ENCODE results near the gene GIGYF2.

Gene GIGYF2

DNA sequence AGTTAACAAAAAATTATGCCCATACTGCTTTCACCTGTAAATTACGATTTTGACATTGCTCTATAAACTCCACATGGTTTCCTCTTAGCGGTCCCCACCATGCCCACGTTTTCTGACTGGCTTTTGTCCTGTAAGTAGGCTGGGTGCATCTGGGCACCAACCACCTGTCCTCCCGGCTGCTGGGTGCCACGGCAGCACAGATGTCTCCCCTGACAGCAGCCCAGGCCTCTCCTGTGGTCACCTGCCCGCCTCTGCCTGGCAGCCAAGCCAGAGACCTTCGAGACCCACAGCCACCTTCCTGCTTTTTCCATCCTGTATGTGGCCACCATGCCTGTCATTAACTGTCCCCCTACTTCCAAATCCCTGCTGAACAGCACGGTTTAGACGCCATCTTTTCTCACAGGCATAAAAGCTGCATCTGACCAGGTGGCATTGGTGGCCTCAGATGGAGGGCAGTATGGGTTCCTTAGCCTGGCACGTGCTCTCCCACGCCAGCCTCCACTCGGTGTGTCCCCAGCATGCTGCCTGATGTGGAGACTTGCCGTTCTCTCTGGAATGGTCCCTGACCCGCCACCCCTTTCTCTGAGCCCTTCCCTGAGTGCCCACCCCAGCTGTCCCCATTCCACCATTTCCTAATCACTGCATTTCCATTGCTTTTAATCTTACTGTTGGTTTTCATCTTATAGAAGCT is 191.9 kb downstream of the GIGYF2 start:
- no peak overlapping the region for H3K18ac ChIP-seq (ENCODE audit: low read length)
- no peak overlapping the region for H3K9ac ChIP-seq (ENCODE audit: low read length)
- no peak overlapping the region for H2AK5ac ChIP-seq (ENCODE audit: low read length)
- no peak overlapping the region for H3K4me3 ChIP-seq (ENCODE audit: low read length)
- no peaks in the 10 kb centered on the region for H3K27me3 ChIP-seq (ENCODE audit: insufficient read depth, low read length, poor library complexity)
- H2BK5ac ChIP-seq (ENCODE audit: low read length): no peak overlapping the region
- no peak for DNase-seq
- no peaks in the 10 kb centered on the region for H3K36me3 ChIP-seq (ENCODE audit: control insufficient read depth, insufficient read depth, low read length)
- H2BK120ac ChIP-seq (ENCODE audit: low read depth, low read length): no peak overlapping the region
- H3K4me2 ChIP-seq (ENCODE audit: low read length): no peak overlapping the region
- H3K23ac ChIP-seq (ENCODE audit: low read length): no peak overlapping the region
- no CpG with 5 or more reads among the region's 14 CpGs for WGBS (ENCODE audit: extremely low coverage, insufficient coverage, low lambda C conversion rate)
- no peak overlapping the region for H3K4ac ChIP-seq (ENCODE audit: low read depth, low read length)
- no peak overlapping the region for H3K27ac ChIP-seq (ENCODE audit: low read depth, low read length)
- H3K4me1 ChIP-seq (ENCODE audit: control insufficient read depth, low read depth, low read length): no peaks in the 10 kb centered on the region
- H3K79me2 ChIP-seq (ENCODE audit: control insufficient read depth, insufficient read depth, low read length): no peaks in the 10 kb centered on the region
- no peak overlapping the region for H2BK15ac ChIP-seq (replicated peaks; ENCODE audit: low read depth)
- no peak overlapping the region for H3K56ac ChIP-seq (ENCODE audit: low read length)
- H4K8ac ChIP-seq (ENCODE audit: low read depth, low read length): no peak overlapping the region
- H4K5ac ChIP-seq (ENCODE audit: low read length): no peak overlapping the region
- H3K79me1 ChIP-seq (ENCODE audit: low read length): no peaks in the 10 kb centered on the region

DNA sequence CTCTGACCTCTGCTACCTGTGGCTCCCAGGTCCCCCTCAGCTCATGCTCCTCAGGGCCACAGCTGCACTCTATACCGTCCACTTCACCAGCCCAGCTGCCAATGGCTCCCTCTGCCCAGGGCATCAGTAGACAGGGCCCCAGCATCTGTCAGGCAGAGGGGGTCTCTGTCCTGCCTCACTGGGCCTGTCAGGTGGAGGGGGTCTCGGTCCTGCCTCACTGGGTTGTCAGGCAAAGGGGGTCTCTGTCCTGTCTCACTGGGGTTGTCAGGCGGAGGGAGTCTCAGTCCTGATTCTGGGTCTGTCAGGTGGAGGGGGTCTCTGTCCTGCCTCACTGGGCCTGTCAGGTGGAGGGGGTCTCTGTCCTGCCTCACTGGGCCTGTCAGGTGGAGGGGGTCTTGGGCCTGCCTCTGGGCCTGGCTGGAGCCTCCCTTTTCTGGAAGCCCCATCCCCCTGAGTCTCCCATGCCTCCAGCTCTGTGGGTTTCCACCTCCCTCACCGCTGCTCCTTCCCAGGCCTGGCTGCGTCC is 192.8 kb downstream of the GIGYF2 start:
- Histone ChIP-seq H3K27me3 (ENCODE audit: insufficient read depth, low read length, poor library complexity) (no peaks in the 10 kb centered on the region), H3K79me1 (ENCODE audit: low read length) (no peaks in the 10 kb centered on the region), H4K5ac (ENCODE audit: low read length) (no peak overlapping the region), H2BK15ac (replicated peaks; ENCODE audit: low read depth) (no peak overlapping the region), H4K8ac (ENCODE audit: low read depth, low read length) (no peak overlapping the region), H3K4ac (ENCODE audit: low read depth, low read length) (no peak overlapping the region), H3K4me2 (ENCODE audit: low read length) (no peak overlapping the region), H3K18ac (ENCODE audit: low read length) (no peak overlapping the region), H3K4me3 (ENCODE audit: low read length) (no peak overlapping the region), H2AK5ac (ENCODE audit: low read length) (no peak overlapping the region), H2BK120ac (ENCODE audit: low read depth, low read length) (no peak overlapping the region), H3K23ac (ENCODE audit: low read length) (no peak overlapping the region), H3K79me2 (ENCODE audit: control insufficient read depth, insufficient read depth, low read length) (no peaks in the 10 kb centered on the region), H3K56ac (ENCODE audit: low read length) (no peak overlapping the region), H3K36me3 (ENCODE audit: control insufficient read depth, insufficient read depth, low read length) (no peaks in the 10 kb centered on the region), H3K4me1 (ENCODE audit: control insufficient read depth, low read depth, low read length) (no peaks in the 10 kb centered on the region), H3K9ac (ENCODE audit: low read length) (no peak overlapping the region), H3K27ac (ENCODE audit: low read depth, low read length) (no peak overlapping the region), H2BK5ac (ENCODE audit: low read length) (no peak overlapping the region)
- DNase-seq: no peak
- WGBS (ENCODE audit: extremely low coverage, insufficient coverage, low lambda C conversion rate): no CpG with 5 or more reads among the region's 5 CpGs

DNA sequence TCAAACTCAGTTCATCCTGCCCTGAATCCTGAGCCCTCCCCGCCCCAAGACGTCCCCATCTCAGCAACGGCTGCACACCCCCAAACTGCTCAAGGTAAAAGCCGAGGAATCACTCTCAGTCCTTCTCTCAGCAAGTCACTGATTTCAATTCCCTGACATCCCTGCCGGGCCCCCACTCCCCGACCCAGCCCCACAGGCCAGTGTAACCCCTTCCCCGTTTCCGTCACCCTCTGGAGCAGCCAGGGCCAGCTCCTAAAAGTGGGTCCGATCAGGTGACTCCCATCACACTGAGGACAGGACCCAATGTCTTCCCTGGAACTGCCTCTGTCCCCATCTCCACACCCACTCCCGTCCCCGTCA is 193.4 kb downstream of the GIGYF2 start:
- Histone ChIP-seq H3K36me3 (ENCODE audit: control insufficient read depth, insufficient read depth, low read length) (no peaks in the 10 kb centered on the region), H3K56ac (ENCODE audit: low read length) (peak overlapping the region; percentile 45)

DNA sequence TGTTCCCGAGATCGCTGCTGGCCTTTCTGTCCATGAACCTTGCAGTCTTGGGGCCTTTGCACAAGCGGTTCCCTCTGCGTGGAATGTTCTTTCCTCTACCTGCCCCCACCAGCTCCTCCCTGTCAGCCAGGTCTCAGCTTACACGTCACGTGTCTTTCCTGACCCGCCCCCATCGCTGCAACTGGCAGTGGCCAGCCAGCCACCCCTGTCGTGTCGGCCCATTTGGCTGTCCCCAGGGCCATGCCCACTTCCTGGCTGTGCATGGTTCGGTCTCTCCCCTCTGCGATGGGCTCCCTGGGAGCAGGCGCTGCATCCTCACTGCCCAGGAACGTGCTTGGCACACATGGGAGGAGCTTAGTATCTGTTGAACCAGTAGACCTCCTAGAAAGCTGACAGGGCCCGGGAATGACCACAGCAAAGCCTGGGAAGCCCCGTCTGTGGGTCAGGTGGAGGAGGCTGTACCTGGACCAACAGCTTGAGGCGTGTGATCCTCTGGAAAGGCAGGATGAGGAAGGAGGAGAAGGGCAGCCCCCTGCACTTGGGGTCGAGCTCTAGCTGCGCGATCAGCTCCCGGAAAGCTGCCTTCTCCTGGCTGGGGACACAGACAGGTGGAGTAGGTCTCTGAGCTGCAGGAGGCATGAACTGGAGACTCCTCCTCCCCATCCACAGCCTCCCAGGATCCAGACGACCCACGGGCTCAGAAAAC is 193.9 kb downstream of the GIGYF2 start:
- H2BK120ac ChIP-seq (ENCODE audit: low read depth, low read length): no peak overlapping the region
- H3K4me2 ChIP-seq (ENCODE audit: low read length): peak overlapping the region; percentile 34
- no peaks in the 10 kb centered on the region for H3K79me1 ChIP-seq (ENCODE audit: low read length)
- DNase-seq: peak; percentile 80
- no peak overlapping the region for H3K18ac ChIP-seq (ENCODE audit: low read length)
- peak overlapping the region; percentile 74 for H3K56ac ChIP-seq (ENCODE audit: low read length)
- no peak overlapping the region for H3K4me3 ChIP-seq (ENCODE audit: low read length)
- H3K4ac ChIP-seq (ENCODE audit: low read depth, low read length): no peak overlapping the region
- H4K5ac ChIP-seq (ENCODE audit: low read length): no peak overlapping the region
- no peak overlapping the region for H2BK15ac ChIP-seq (replicated peaks; ENCODE audit: low read depth)
- no peak overlapping the region for H3K27ac ChIP-seq (ENCODE audit: low read depth, low read length)
- H3K79me2 ChIP-seq (ENCODE audit: control insufficient read depth, insufficient read depth, low read length): no peaks in the 10 kb centered on the region
- no CpG with 5 or more reads among the region's 23 CpGs for WGBS (ENCODE audit: extremely low coverage, insufficient coverage, low lambda C conversion rate)
- H3K4me1 ChIP-seq (ENCODE audit: control insufficient read depth, low read depth, low read length): no peaks in the 10 kb centered on the region
- H2AK5ac ChIP-seq (ENCODE audit: low read length): no peak overlapping the region
- no peaks in the 10 kb centered on the region for H3K27me3 ChIP-seq (ENCODE audit: insufficient read depth, low read length, poor library complexity)
- no peak overlapping the region for H4K8ac ChIP-seq (ENCODE audit: low read depth, low read length)
- peak overlapping the region; percentile 23 for H3K9ac ChIP-seq (ENCODE audit: low read length)
- no peak overlapping the region for H3K23ac ChIP-seq (ENCODE audit: low read length)
- H2BK5ac ChIP-seq (ENCODE audit: low read length): no peak overlapping the region
- no peaks in the 10 kb centered on the region for H3K36me3 ChIP-seq (ENCODE audit: control insufficient read depth, insufficient read depth, low read length)

More for the DNA sequence above, 193.4 kb downstream of the GIGYF2 start:
- Histone ChIP-seq H2BK5ac (ENCODE audit: low read length) (no peak overlapping the region), H3K27ac (ENCODE audit: low read depth, low read length) (no peak overlapping the region), H3K79me1 (ENCODE audit: low read length) (no peaks in the 10 kb centered on the region), H3K18ac (ENCODE audit: low read length) (no peak overlapping the region), H2AK5ac (ENCODE audit: low read length) (no peak overlapping the region), H3K4me3 (ENCODE audit: low read length) (no peak overlapping the region), H3K4me1 (ENCODE audit: control insufficient read depth, low read depth, low read length) (no peaks in the 10 kb centered on the region), H3K27me3 (ENCODE audit: insufficient read depth, low read length, poor library complexity) (no peaks in the 10 kb centered on the region), H2BK120ac (ENCODE audit: low read depth, low read length) (no peak overlapping the region), H4K5ac (ENCODE audit: low read length) (no peak overlapping the region), H3K79me2 (ENCODE audit: control insufficient read depth, insufficient read depth, low read length) (no peaks in the 10 kb centered on the region), H3K4me2 (ENCODE audit: low read length) (no peak overlapping the region), H3K9ac (ENCODE audit: low read length) (no peak overlapping the region), H4K8ac (ENCODE audit: low read depth, low read length) (no peak overlapping the region), H3K4ac (ENCODE audit: low read depth, low read length) (no peak overlapping the region), H3K23ac (ENCODE audit: low read length) (no peak overlapping the region), H2BK15ac (replicated peaks; ENCODE audit: low read depth) (no peak overlapping the region)
- no peak for DNase-seq
- no CpG with 5 or more reads among the region's 11 CpGs for WGBS (ENCODE audit: extremely low coverage, insufficient coverage, low lambda C conversion rate)

GRCh38 chr2:232891621-232892071 is 194.5 kb downstream of the GIGYF2 start:
- no peak overlapping the region for H3K27ac ChIP-seq (ENCODE audit: low read depth, low read length)
- no peaks in the 10 kb centered on the region for H3K36me3 ChIP-seq (ENCODE audit: control insufficient read depth, insufficient read depth, low read length)
- no peak overlapping the region for H4K5ac ChIP-seq (ENCODE audit: low read length)
- H3K4ac ChIP-seq (ENCODE audit: low read depth, low read length): no peak overlapping the region
- no peak overlapping the region for H3K56ac ChIP-seq (ENCODE audit: low read length)
- H2AK5ac ChIP-seq (ENCODE audit: low read length): no peak overlapping the region
- no peak for DNase-seq
- no peak overlapping the region for H3K9ac ChIP-seq (ENCODE audit: low read length)
- H3K79me2 ChIP-seq (ENCODE audit: control insufficient read depth, insufficient read depth, low read length): no peaks in the 10 kb centered on the region
- no peak overlapping the region for H2BK15ac ChIP-seq (replicated peaks; ENCODE audit: low read depth)
- no peak overlapping the region for H2BK5ac ChIP-seq (ENCODE audit: low read length)
- no peaks in the 10 kb centered on the region for H3K4me1 ChIP-seq (ENCODE audit: control insufficient read depth, low read depth, low read length)
- H3K79me1 ChIP-seq (ENCODE audit: low read length): no peaks in the 10 kb centered on the region
- WGBS (ENCODE audit: extremely low coverage, insufficient coverage, low lambda C conversion rate): no CpG with 5 or more reads among the region's 11 CpGs
- no peak overlapping the region for H3K23ac ChIP-seq (ENCODE audit: low read length)
- H3K27me3 ChIP-seq (ENCODE audit: insufficient read depth, low read length, poor library complexity): no peaks in the 10 kb centered on the region
- no peak overlapping the region for H2BK120ac ChIP-seq (ENCODE audit: low read depth, low read length)
- H3K18ac ChIP-seq (ENCODE audit: low read length): no peak overlapping the region
- H3K4me3 ChIP-seq (ENCODE audit: low read length): no peak overlapping the region
- H4K8ac ChIP-seq (ENCODE audit: low read depth, low read length): no peak overlapping the region
- no peak overlapping the region for H3K4me2 ChIP-seq (ENCODE audit: low read length)
